ENCODE measurements around the gene SVOP.

- TF ChIP-seq TAF1 (IDR thresholded peaks at IDR 0.05; ENCODE audit: borderline replicate concordance, insufficient read depth, low read length), result no peak
- no peak for TF ChIP-seq REST (IDR thresholded peaks at IDR 0.05; ENCODE audit: insufficient read depth in 1 of 2, low read depth in 2 of 2, low read length in 2 of 2)
- no peak for TF ChIP-seq POLR2AphosphoS5 (IDR thresholded peaks at IDR 0.05; ENCODE audit: low read depth, low read length)
Measured at GRCh38 chr12:108973629-108974152, 47.2 kb downstream of the SVOP start.

Data from PFSK-1 (cell line).